Skeletal muscle satellite cell (primary cell): ENCODE data around the gene ZBTB42.

Experiments
- H3K27me3 ChIP-seq: 2 replicates; pipeline ENCODE4 v1.7.0; 2013; ENCODE audit warnings: low read length; ENCODE audit not compliant: control insufficient read depth, insufficient read depth
- H3K36me3 ChIP-seq: 2 replicates; pipeline ENCODE4 v1.7.0; 2013; ENCODE audit warnings: mild to moderate bottlenecking, control low read depth, low read length; ENCODE audit not compliant: insufficient read depth
- H3K4me1 ChIP-seq: 2 replicates; pipeline ENCODE4 v1.7.0; 2013; ENCODE audit warnings: low read length; ENCODE audit not compliant: control insufficient read depth, insufficient read depth
- H3K4me2 ChIP-seq: 2 replicates; pipeline ENCODE4 v1.7.0; 2013; ENCODE audit warnings: mild to moderate bottlenecking, low read length
- H3K4me3 ChIP-seq: 2 replicates; pipeline ENCODE4 v1.7.0; 2013; ENCODE audit warnings: low read length
- H3K9ac ChIP-seq: 2 replicates; pipeline ENCODE4 v1.7.0; 2013; ENCODE audit warnings: mild to moderate bottlenecking, low read depth, low read length, moderate library complexity
- H3K9me3 ChIP-seq: replicated peaks from 2 replicates; pipeline ENCODE4 v1.7.0; 2013; ENCODE audit warnings: mild to moderate bottlenecking, control low read depth, low read length

ZBTB42 gene

GRCh38 chr14:104801520-104802393 lies 856 bp downstream of the ZBTB42 start:
- Histone ChIP-seq H3K9ac (no peak overlapping the region), H3K36me3 (no peaks in the 10 kb centered on the region), H3K4me3 (peak overlapping the region; percentile 79), H3K9me3 (no peaks in the 10 kb centered on the region), H3K4me1 (peaks cover 44% of the 10 kb centered on the region), H3K27me3 (no peaks in the 10 kb centered on the region), H3K4me2 (peak overlapping the region; percentile 98)

DNA sequence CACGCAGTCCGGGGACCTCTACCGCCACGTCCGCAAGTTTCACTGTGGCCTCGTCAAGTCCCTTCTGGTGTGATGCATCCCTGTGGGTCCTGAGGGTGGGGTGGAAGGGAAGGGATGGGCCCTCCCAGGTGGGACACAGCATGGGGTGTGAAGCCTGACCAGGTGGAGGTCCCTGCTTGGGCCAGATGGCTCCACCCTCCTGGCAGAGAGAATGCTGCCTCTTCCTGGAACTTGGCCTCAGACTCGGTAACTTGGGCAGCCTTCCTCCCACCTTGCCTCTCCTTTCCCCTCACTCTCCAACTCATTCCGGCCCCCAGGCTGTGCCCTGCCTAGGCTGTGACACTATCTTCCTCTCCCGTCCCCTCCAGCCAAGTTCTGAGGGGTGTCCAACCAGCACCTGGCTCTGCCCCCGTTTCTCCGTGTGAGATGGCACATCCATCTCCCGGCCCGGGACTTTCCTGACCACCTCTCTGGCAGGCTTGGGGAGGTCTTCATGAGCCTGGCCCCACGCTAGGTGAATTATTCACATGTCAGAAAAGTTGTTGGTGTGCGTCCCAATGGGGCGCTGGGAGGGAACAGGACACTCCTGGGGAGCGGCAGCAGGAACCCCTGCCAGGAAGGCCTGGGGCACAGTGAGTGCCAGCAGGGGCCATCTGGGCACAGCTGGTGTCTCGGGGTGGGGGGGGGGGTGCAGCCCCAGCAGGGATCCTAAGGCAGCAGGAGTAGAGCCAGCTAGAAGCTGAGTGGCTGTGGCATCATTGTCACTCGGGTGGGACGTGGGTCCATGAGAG lies 1.7 kb downstream of the ZBTB42 start:
- peaks cover 39% of the 10 kb centered on the region for H3K4me1 ChIP-seq
- no peaks in the 10 kb centered on the region for H3K9me3 ChIP-seq
- no peaks in the 10 kb centered on the region for H3K27me3 ChIP-seq
- H3K36me3 ChIP-seq: no peaks in the 10 kb centered on the region
- H3K4me2 ChIP-seq: no peak overlapping the region
- H3K4me3 ChIP-seq: no peak overlapping the region
- no peak overlapping the region for H3K9ac ChIP-seq

GRCh38 chr14:104803280-104803911 lies 2.5 kb downstream of the ZBTB42 start:
- Histone ChIP-seq H3K9ac (no peak overlapping the region), H3K9me3 (no peaks in the 10 kb centered on the region), H3K27me3 (no peaks in the 10 kb centered on the region), H3K4me3 (no peak overlapping the region), H3K4me1 (peaks cover 35% of the 10 kb centered on the region), H3K36me3 (no peaks in the 10 kb centered on the region), H3K4me2 (no peak overlapping the region)

DNA sequence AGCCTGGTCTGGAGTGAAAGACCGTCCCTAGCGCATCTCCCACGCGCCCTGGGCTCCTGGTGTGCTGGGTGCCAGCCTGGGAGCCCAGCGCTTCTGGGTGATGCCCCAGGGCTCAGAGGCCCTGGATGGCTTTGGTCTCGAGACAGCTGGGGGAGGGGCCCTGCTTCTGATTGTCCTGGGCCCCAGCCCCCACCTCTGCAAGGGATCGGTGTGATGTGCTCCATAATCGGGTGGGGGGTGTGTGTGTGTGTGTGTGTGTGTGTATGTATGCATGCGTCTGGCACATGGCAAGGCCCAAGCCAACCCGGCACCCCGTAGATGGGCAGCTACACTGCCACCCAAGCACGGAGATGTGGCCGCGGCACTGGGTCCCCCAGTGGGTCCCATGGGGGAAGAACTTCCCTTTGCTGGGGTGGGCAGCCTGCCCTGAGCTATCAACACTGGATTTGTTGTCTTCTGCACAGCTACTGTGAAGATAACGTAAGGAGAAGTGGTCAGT lies 3.1 kb downstream of the ZBTB42 start:
- no peaks in the 10 kb centered on the region for H3K27me3 ChIP-seq
- no peak overlapping the region for H3K9ac ChIP-seq
- H3K4me3 ChIP-seq: no peak overlapping the region
- H3K9me3 ChIP-seq: no peaks in the 10 kb centered on the region
- no peak overlapping the region for H3K4me2 ChIP-seq
- no peaks in the 10 kb centered on the region for H3K36me3 ChIP-seq
- H3K4me1 ChIP-seq: peaks cover 35% of the 10 kb centered on the region

DNA sequence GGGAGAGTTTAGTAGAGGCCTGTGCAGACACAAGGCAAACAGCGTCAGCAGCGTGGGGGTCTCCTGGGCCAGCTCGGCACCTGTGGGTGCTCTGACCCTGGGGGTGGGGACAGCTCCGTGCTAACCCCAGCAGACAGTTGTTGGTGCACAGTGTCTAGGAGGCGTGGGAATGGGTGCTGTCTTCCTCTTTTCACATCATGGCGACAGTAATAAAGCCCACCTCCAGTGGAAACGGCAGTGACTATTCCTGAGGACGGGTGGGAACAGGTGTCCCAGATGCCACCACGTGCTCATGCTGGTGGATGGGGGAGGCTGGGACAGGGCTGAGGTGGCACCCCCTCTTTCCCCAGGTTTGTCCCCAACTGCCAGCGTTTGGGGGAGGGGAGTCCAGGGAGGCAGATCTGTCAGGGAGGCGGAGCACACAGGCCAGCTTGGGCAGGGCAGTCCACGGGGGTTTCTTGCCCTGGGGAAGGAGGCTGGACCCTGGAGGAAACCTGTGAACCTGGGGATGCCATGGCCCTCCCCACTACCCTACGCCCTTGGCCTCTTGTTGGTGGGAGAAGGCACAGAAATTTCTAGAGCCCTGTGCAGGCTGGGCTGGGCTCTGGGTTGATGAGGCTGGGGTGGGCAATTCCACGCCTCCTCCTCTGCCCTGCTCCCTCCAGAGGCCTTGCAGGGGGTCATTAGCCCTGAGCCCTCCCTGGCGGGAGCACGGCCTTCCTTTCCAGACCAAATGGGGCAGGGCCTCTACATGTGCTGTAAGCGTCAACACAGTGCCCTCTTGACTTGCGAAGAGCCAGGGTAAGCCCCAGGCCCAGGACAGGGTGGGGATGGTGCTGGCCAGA lies 3.8 kb downstream of the ZBTB42 start:
- peaks cover 34% of the 10 kb centered on the region for H3K4me1 ChIP-seq
- H3K9me3 ChIP-seq: no peaks in the 10 kb centered on the region
- H3K4me2 ChIP-seq: no peak overlapping the region
- no peak overlapping the region for H3K9ac ChIP-seq
- H3K27me3 ChIP-seq: no peaks in the 10 kb centered on the region
- H3K4me3 ChIP-seq: no peak overlapping the region
- no peaks in the 10 kb centered on the region for H3K36me3 ChIP-seq

GRCh38 chr14:104805326-104805678 lies 4.4 kb downstream of the ZBTB42 start:
- H3K4me2 ChIP-seq: peak overlapping the region; percentile 22
- no peak overlapping the region for H3K9ac ChIP-seq
- no peaks in the 10 kb centered on the region for H3K27me3 ChIP-seq
- peaks cover 30% of the 10 kb centered on the region for H3K4me1 ChIP-seq
- no peaks in the 10 kb centered on the region for H3K9me3 ChIP-seq
- no peak overlapping the region for H3K4me3 ChIP-seq
- H3K36me3 ChIP-seq: no peaks in the 10 kb centered on the region

DNA sequence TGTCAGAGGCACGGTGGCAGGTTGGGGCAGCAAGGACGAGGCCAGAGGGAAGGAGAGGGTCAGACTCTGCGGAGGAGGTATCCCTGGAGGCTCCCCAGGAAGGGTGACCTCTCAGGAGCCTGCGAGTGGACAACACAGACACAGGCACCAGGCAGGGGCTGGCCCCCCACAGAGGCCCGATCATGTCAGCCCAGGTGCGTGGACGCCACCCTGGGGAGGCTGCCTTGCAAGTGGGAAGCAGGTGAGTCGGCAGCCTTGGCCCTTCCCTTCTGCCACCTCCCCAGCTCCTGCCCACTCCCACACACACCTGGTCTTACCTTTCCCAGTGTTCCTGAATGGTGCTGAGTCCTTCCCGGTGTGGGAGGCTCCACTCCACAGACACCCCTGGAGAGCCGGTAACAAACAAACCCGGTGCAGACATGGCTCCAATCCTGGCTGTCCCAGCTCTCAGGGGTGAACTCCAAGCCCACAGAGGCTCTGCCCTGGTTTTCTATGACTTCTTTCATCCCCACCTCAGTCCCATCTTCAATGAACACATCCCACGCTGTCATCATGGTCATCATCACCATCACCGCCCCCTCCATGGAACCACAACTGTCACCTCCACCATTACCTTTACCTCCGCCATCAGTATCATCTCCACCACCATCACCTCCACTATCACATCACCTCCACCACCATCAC lies 5.2 kb downstream of the ZBTB42 start:
- H3K9ac ChIP-seq: no peak overlapping the region
- H3K27me3 ChIP-seq: no peaks in the 10 kb centered on the region
- peaks cover 28% of the 10 kb centered on the region for H3K4me1 ChIP-seq
- H3K4me3 ChIP-seq: no peak overlapping the region
- H3K4me2 ChIP-seq: no peak overlapping the region
- no peaks in the 10 kb centered on the region for H3K9me3 ChIP-seq
- H3K36me3 ChIP-seq: no peaks in the 10 kb centered on the region

- Histone ChIP-seq H3K4me1 (peaks cover 21% of the 10 kb centered on the region), H3K27me3 (no peaks in the 10 kb centered on the region), H3K36me3 (no peaks in the 10 kb centered on the region), H3K9me3 (no peaks in the 10 kb centered on the region), H3K4me3 (no peak overlapping the region), H3K9ac (no peak overlapping the region), H3K4me2 (no peak overlapping the region)
Measured at GRCh38 chr14:104806625-104807465, 5.9 kb downstream of the ZBTB42 start.

DNA sequence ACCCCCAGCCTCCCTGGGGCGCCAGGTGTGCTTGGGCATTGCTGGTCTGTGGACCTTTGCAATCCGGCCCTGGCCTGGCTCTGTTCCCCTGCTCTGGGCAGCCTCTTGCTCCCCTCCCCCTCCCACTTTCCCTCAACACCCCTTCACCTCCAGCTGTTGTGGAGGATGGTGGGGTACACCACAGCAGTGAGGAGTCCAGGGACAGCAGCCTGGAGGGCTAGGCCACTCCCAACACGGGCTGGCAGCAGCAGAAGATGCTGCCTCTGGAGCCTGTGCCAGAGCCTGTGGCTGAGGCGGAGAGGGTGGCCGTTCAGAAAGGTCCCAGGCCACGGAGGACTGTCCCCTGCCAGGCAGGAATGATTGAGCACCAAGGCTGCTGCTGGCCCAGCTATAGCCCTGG lies 7.6 kb downstream of the ZBTB42 start:
- H3K9me3 ChIP-seq: no peaks in the 10 kb centered on the region

GRCh38 chr14:104810316-104810715 lies 9.4 kb downstream of the ZBTB42 start:
- H3K4me1 ChIP-seq: peaks cover 9% of the 10 kb centered on the region
- no peak overlapping the region for H3K4me3 ChIP-seq
- no peak overlapping the region for H3K4me2 ChIP-seq
- H3K9ac ChIP-seq: no peak overlapping the region
- H3K9me3 ChIP-seq: no peaks in the 10 kb centered on the region
- no peaks in the 10 kb centered on the region for H3K27me3 ChIP-seq
- H3K36me3 ChIP-seq: no peaks in the 10 kb centered on the region

More for the DNA sequence above, 7.6 kb downstream of the ZBTB42 start:
- H3K9ac ChIP-seq: no peak overlapping the region
- H3K27me3 ChIP-seq: no peaks in the 10 kb centered on the region
- peaks cover 21% of the 10 kb centered on the region for H3K4me1 ChIP-seq
- H3K4me3 ChIP-seq: no peak overlapping the region
- no peaks in the 10 kb centered on the region for H3K36me3 ChIP-seq
- H3K4me2 ChIP-seq: no peak overlapping the region
